Measurements from ENCODE around the gene TOMM20.

DNA sequence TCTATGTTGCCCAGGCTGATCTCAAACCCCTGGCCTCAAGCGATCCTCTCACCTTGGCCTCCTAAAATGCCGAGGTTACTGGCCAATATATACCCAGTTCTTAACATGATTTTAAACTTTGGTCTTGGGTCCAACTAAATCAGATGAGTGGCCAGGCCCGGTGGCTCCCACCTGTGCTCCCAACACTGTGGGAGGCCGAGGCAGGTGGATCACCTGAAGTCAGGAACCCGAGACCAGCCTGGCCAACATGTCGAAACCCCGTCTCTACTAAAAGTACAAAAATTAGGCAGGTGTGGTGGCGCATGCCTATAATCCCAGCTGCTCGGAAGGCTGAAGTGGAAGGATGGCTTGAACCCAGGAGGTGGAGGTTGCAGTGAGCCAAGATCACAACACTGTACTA, 29.6 kb downstream of the TOMM20 start:
- TF ChIP-seq EZH2 (IDR thresholded peaks at IDR 0.05; ENCODE audit: borderline replicate concordance, insufficient read depth, low read depth, low read length, poor library complexity, severe bottlenecking), result no peak
- TF ChIP-seq CTCF (IDR thresholded peaks at IDR 0.05), result no peak

All from B cell (primary cell).